Activated naive CD8-positive, alpha-beta T cell treated with anti-CD3 and anti-CD28 coated beads for 36 hours (primary cell): ENCODE measurements around the gene SGSH. TPM values are rescaled to one million over a fixed set of nuclear protein-coding genes. Genes with fewer than 3 reads are reported as not detected.

Experiments
- DNase-seq: peaks from one replicate; pipeline ENCODE4 v3.0.0; 2021
- H3K27ac Mint-ChIP-seq: one replicate; pipeline ENCODE4 v1.8.0; 2022; ENCODE audit warnings: mild to moderate bottlenecking, moderate library complexity, mixed read lengths
- H3K27me3 Mint-ChIP-seq: one replicate; pipeline ENCODE4 v1.8.0; 2022; ENCODE audit warnings: mild to moderate bottlenecking, mixed read lengths
- H3K36me3 Mint-ChIP-seq: one replicate; pipeline ENCODE4 v1.8.0; 2021; ENCODE audit warnings: mild to moderate bottlenecking, mixed read lengths
- H3K4me1 Mint-ChIP-seq: one replicate; pipeline ENCODE4 v1.8.0; 2021; ENCODE audit warnings: mixed read lengths
- H3K4me3 Mint-ChIP-seq: one replicate; pipeline ENCODE4 v1.8.0; 2022; ENCODE audit warnings: mild to moderate bottlenecking, moderate library complexity, mixed read lengths
- H3K9me3 Mint-ChIP-seq: one replicate; pipeline ENCODE4 v1.8.0; 2022; ENCODE audit warnings: mixed read lengths
- total RNA-seq, 2 experiments: library from RNA; stranded (reverse); gene quantifications; one replicate each; pipeline ENCODE4 v1.2.3, GENCODE V29; 2021

SGSH gene
- total RNA-seq, 2 experiments from 2014 or later = 7.0 to 8.2 TPM

DNA sequence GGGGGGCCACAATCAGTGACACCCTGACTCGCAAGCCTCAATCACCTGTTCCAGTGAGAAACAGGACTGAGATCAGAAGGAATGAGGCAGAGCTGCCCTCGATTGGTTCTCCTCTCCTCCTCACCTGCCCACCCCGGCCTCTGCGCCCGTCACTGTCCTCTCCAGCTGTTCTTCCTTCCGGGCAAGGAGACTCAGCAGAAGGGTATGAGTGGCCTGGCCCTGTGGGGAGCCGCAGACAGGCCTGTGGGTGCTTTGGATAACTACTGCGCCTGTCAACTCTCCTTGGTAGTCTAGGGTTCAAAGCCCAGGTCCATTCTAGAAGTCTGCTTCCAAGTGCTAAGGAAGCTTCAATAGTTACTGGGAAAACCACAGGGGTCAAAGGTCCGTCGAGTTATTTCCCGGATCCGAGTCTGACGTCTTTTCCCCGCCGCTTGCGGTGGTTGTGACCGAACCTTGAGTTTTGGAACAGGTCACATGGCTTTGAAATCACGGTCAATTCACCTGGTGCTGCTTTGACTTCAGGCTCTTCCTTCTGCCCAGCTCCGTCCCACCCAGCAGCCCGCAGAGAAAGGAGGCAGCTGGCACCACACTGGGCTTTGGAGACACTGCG lies 42.0 kb downstream of the SGSH start:
- Mint-ChIP-seq H3K27me3 (no peaks in the 10 kb centered on the region), H3K36me3 (no peaks in the 10 kb centered on the region), H3K4me1 (no peaks in the 10 kb centered on the region), H3K4me3 (no peak overlapping the region), H3K9me3 (no peaks in the 10 kb centered on the region), H3K27ac (no peak overlapping the region)
- no peak for DNase-seq

DNA sequence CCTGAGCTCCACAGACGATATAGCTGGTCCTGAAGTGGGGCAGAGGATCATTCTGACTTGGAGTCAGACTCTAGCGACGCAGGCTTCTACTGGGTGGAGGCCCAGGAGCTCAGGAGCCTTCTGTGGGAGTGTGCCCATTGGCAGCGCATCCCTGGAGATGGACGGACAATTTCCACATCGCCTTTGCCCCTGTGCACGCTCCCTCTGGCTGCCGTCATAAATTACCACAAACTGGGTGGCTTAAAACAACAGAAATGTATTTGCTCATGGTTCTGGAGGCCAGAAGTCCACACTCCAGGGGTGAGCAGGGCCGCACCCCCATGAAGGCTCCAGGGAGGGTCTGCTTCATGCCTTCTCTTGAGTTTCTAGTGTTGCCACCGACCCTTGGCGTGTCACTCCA lies 43.4 kb downstream of the SGSH start:
- Mint-ChIP-seq H3K9me3 (no peaks in the 10 kb centered on the region), H3K27ac (no peak overlapping the region), H3K36me3 (no peaks in the 10 kb centered on the region), H3K27me3 (no peaks in the 10 kb centered on the region), H3K4me3 (no peak overlapping the region), H3K4me1 (no peaks in the 10 kb centered on the region)
- DNase-seq = no peak

DNA sequence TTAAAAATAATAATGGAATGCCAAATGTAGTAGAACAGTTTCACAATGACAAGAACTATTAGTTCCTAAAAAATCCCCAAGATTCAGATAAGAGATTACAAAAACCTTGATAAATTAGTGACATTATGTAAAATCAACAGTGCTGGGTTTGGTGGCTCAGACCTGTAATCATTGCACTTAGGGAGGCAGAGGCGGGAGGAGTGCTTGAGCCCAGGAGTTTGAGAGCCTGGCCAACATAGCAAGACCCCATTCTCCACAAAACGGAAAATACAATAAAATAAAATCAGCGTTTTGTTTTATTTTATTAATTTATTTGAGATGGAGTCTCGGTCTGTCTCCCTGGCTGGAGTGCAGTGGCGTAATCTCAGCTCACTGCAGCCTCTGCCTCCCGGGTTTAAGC lies 46.2 kb downstream of the SGSH start:
- Mint-ChIP-seq H3K4me3 (no peak overlapping the region), H3K36me3 (no peaks in the 10 kb centered on the region), H3K4me1 (no peaks in the 10 kb centered on the region), H3K9me3 (no peaks in the 10 kb centered on the region), H3K27me3 (no peaks in the 10 kb centered on the region), H3K27ac (no peak overlapping the region)
- no peak for DNase-seq

DNA sequence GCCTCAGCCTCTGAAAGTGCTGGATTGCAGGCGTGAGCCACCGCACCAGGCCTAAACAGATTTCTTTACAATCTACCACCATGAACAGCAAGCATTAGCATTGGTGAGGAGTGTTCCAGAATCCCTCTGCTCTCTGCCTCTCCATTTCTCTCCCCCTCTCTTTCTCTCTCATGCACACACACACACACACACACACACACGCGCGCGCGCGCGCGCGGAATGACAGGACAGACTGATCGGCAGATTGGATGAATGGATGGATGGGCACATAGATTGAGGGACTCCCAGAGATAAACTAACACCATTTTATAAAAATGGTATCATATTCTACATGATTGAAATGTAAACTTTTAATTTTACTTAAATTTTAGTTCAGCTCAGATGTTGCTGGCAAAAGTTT lies 47.0 kb downstream of the SGSH start:
- no peak overlapping the region for H3K27ac Mint-ChIP-seq
- no peaks in the 10 kb centered on the region for H3K36me3 Mint-ChIP-seq
- no peaks in the 10 kb centered on the region for H3K4me1 Mint-ChIP-seq
- no peak overlapping the region for H3K4me3 Mint-ChIP-seq
- H3K27me3 Mint-ChIP-seq = no peaks in the 10 kb centered on the region
- no peak for DNase-seq
- H3K9me3 Mint-ChIP-seq = no peaks in the 10 kb centered on the region

DNA sequence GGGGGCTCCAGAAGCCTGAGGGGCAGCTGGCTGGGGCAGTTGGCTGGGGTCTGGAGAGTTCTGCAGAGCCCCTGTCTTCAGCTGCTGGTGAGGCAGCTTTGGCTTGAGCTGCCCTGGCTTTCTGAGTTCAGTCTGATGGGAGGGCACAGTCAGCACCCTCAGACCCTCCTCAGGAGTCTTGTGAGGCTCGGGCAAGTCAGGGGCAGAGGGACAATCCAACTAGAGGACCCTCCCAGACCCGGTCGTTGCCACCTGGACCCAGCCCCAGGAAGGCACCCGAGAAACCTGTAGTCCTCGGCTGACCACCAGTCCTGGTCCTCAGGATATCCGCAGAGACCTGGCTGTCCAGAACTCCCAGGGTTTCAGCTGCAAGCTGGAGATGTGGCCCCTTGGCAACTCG lies 48.5 kb downstream of the SGSH start:
- Mint-ChIP-seq H3K36me3 (no peaks in the 10 kb centered on the region), H3K27ac (no peak overlapping the region), H3K9me3 (no peaks in the 10 kb centered on the region), H3K4me1 (no peaks in the 10 kb centered on the region), H3K27me3 (no peaks in the 10 kb centered on the region), H3K4me3 (no peak overlapping the region)
- DNase-seq = no peak

DNA sequence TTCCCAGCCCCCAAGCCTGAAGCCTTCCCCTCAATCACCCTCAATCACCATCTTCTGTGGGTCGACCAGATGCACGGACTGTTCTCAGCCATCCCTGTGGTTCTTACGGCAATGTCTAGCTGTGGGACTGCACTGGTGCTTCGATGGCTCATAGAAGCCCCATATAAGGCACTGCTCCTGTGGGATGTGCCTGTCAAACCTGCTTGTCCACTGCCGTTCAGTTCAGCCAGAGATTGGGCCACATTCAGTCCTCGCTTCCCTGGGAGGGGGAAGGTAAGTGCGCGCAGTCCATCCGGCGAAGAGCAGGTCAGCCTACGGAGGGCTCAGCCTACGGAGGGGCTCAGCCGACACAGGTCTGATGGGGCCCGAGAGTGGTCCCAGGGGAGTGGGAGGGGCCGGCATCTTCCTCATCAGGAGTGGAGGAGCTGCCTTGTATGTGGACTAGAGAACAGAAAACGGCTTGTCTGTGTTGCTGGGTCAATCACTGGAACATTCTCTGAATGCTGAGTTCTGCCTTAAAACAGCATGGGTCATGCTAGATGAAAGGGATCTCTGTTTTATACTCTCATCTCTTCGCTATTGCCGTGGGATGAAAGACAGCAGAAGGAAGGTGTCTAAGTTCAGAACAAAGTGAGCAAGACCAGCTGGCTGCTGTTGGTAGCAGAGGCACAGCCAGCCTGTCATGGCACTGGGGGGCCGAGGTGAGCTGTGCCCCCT lies 50.2 kb downstream of the SGSH start, which contains the start of gene CARD14:
Gene CARD14 (plus strand): TSS at position 247 of the 717 bp plus-strand sequence. CDS start 11,409 bp downstream, outside the sequence.
- no peaks in the 10 kb centered on the region for H3K36me3 Mint-ChIP-seq
- no peaks in the 10 kb centered on the region for H3K4me1 Mint-ChIP-seq
- H3K27me3 Mint-ChIP-seq = no peaks in the 10 kb centered on the region
- H3K4me3 Mint-ChIP-seq = no peak within 1 kb of the TSS
- H3K9me3 Mint-ChIP-seq = no peaks in the 10 kb centered on the region
- no peak for DNase-seq
- H3K27ac Mint-ChIP-seq = no peak within 1 kb of the TSS

DNA sequence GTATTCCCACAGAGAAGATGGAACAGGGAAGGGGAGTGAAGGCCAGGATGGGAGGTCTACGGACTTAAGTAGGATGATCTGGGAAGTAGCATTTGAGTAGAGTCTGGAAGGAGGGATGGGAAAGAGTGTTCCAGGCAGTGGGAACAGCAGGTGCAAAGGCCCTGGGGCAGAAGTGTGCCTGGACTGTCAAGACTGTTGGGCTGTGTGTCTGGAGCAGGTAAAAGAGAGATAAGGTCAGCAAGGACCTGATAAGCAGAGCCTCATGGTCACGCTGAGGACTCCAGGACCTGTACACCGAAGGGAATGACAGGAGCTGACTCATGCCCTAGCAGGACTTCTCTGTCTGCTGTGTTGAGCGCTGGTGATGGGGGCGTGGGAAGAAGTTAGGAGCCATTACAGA lies 51.0 kb downstream of the SGSH start:
- Mint-ChIP-seq H3K9me3 (no peaks in the 10 kb centered on the region), H3K4me3 (no peak overlapping the region), H3K27me3 (peaks cover 3% of the 10 kb centered on the region), H3K4me1 (no peaks in the 10 kb centered on the region), H3K36me3 (no peaks in the 10 kb centered on the region), H3K27ac (no peak overlapping the region)
- no peak for DNase-seq

DNA sequence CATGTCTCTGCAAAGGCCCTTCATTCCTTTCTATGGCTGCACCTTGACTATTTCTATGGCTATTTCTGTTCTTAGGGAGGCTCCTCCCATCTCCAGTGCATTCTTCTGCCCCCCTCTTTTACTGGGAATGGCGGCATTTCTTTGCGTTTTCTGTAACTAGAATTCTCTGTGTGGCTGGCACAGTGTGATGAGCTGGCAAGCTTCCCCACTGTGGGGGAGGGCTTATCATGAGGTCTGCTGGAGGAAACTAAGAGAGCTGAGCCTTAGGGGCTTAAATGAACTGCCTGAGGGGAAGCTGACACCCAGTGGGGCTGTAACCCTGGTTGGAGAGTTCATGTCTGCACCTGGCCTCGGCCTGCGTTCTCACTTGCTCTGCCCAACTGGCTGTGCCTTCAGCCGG lies 51.8 kb downstream of the SGSH start:
- Mint-ChIP-seq H3K27me3 (peaks cover 4% of the 10 kb centered on the region), H3K4me3 (no peak overlapping the region), H3K36me3 (no peaks in the 10 kb centered on the region), H3K27ac (no peak overlapping the region), H3K4me1 (no peaks in the 10 kb centered on the region), H3K9me3 (no peaks in the 10 kb centered on the region)
- DNase-seq = no peak

DNA sequence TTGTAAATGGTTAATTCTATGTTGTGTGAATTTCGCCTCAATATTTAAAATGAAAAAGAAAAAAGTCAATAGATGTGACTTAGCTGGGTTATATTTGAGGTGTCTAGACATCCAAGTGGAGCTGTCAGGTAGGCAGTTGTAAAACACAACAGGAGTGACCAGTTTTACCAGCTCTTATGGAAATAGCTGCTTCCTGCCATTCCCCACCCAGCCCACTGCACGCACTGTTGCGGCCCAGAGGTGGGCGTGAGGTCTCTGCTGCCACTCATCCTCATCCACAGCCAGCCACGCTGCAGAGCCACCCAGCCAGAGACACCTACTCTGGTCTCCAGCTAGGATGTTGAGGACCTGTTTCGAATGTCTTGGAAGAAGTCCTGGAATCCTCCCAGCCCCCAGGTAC lies 53.7 kb downstream of the SGSH start:
- Mint-ChIP-seq H3K27ac (no peak overlapping the region), H3K36me3 (no peaks in the 10 kb centered on the region), H3K27me3 (peaks cover 4% of the 10 kb centered on the region), H3K9me3 (no peaks in the 10 kb centered on the region), H3K4me3 (no peak overlapping the region), H3K4me1 (no peaks in the 10 kb centered on the region)
- no peak for DNase-seq

DNA sequence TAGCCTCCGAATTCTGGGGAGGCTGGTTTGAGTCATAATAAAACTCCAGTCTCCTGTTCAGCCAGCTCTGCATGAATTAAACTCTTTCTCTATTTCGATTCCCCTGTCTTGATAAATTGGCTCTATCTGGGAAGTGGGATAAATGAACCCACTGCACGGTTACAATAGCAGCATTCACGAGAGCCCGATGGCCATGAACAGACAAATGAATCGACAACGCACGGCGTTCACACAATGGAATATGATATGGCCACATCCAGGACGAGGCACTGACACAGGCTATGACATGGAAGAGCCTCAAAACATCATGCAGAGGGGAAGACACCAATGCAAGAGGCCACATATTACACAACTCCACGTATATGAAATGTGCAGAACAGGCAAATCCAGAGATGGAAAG lies 55.9 kb downstream of the SGSH start:
- Mint-ChIP-seq H3K27me3 (peaks cover 14% of the 10 kb centered on the region), H3K27ac (no peak overlapping the region), H3K9me3 (no peaks in the 10 kb centered on the region), H3K4me1 (no peaks in the 10 kb centered on the region), H3K4me3 (no peak overlapping the region), H3K36me3 (no peaks in the 10 kb centered on the region)
- no peak for DNase-seq

DNA sequence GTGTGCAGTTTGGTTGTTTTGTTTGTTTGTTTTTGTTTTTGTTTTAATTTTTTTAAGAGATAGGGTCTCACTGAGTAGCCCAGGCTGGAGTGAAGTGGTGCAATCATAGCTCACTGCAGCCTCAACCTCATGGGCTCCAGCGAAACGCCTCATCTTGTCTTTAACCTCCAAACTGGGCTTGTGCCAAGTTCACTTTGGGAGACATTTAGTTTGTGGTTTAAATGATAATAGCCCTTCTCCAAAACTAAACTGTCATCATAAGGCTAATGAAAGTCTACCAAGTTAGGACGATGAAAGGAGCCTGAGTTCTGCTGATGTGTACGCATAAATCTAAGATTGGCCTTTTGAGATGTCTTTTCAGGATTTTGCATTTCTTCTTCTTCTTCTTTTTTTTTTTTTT lies 56.8 kb downstream of the SGSH start:
- H3K36me3 Mint-ChIP-seq = no peaks in the 10 kb centered on the region
- H3K27ac Mint-ChIP-seq = no peak overlapping the region
- DNase-seq = no peak
- no peak overlapping the region for H3K4me3 Mint-ChIP-seq
- peaks cover 14% of the 10 kb centered on the region for H3K27me3 Mint-ChIP-seq
- no peaks in the 10 kb centered on the region for H3K4me1 Mint-ChIP-seq
- H3K9me3 Mint-ChIP-seq = no peaks in the 10 kb centered on the region

DNA sequence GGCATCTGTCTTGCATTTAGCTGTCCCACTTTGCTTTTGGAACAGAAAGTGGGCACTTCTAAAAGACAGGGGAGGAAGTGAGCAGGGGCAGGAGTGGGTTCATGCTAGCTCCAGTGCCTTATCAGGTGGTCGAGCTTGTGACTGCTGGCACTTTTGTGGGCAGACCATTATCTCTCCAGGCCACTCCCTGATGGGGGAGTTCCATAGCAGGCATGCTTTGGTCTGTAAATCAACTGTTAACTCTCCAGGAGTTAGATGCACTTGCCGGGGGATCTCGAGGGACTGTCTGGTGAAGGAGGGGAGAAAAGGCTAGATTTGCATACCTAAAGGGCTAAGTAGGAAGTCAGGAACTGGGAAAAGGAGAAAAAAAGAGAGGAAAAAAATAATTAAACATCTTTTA lies 59.6 kb downstream of the SGSH start:
- Mint-ChIP-seq H3K9me3 (peaks cover 5% of the 10 kb centered on the region), H3K27ac (no peak overlapping the region), H3K4me1 (no peaks in the 10 kb centered on the region), H3K4me3 (no peak overlapping the region), H3K36me3 (no peaks in the 10 kb centered on the region), H3K27me3 (peaks cover 14% of the 10 kb centered on the region)
- no peak for DNase-seq

Other genes with a start within 250 kb of the SGSH start
- gene TBC1D16, start 184.5 kb downstream of the SGSH start, total RNA-seq = 1 to 10 TPM; 8.8 to 9.0 TPM
- gene CCDC40, start 183.7 kb downstream of the SGSH start, total RNA-seq = 1 to 10 TPM; 1.2 to 1.3 TPM
- 10 to 100 TPM; 39.3 to 43.9 TPM for gene GAA, start 118.8 kb downstream of the SGSH start, total RNA-seq
- 100 to 1,000 TPM; 192 to 197 TPM for gene EIF4A3, start 73.2 kb downstream of the SGSH start, total RNA-seq
- gene CARD14, start 50.3 kb downstream of the SGSH start, total RNA-seq = not detected
- gene SLC26A11, start 94 bp upstream of the SGSH start, total RNA-seq = 1 to 10 TPM; 1.7 to 2.3 TPM
- 100 to 1,000 TPM; 109 TPM for gene RNF213, start 40.5 kb upstream of the SGSH start, total RNA-seq
- gene ENDOV, start 194.8 kb upstream of the SGSH start, total RNA-seq = 10 to 100 TPM; 11.7 to 13.8 TPM